HEK293 (cell line): ENCODE measurements around the gene PNPLA3.

Experiments
- MYNN ChIP-seq: fragments of 450-650 bp; formaldehyde crosslinking; IDR thresholded peaks from 2 replicates; pipeline ENCODE4 v1.5.1; 2016; ENCODE audit warnings: missing biosample characterization, missing genetic modification characterization, borderline replicate concordance
- TF ChIP-seq, protein P1 (sequence below): fragments of 450-650 bp; formaldehyde crosslinking; optimal IDR thresholded peaks from 2 replicates; pipeline ENCODE3; 2016; ENCODE audit warnings: missing biosample characterization, mild to moderate bottlenecking, missing genetic modification characterization

DNA sequence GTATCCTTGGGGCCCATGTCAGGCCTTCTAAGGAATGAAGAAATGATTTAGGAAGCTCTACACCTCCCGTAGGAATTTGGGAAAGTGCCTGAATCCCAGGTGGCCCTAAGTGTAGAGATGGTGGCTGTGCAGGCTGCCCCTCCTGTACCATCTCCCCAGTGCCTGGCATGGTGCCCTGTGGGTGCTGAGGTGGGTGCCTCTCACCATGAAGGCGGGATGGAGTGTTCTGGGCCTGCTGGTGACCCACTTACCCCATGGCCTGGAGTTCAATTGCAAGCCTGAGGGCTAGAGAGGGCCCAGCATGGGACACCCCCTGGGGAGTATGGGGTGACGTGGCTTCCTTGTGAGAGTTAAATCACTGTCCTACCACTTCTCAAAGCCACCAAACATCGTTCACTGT, 51.4 kb downstream of the PNPLA3 start:
- no peak for TF ChIP-seq MYNN (tag by site-specific recombination)
- TF ChIP-seq, protein P1, sequence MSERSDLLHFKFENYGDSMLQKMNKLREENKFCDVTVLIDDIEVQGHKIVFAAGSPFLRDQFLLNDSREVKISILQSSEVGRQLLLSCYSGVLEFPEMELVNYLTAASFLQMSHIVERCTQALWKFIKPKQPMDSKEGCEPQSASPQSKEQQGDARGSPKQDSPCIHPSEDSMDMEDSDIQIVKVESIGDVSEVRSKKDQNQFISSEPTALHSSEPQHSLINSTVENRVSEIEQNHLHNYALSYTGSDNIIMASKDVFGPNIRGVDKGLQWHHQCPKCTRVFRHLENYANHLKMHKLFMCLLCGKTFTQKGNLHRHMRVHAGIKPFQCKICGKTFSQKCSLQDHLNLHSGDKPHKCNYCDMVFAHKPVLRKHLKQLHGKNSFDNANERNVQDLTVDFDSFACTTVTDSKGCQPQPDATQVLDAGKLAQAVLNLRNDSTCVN (tag by site-specific recombination): no peak
